ENCODE results near the gene C1orf159. TPM values are rescaled to one million over a fixed set of nuclear protein-coding genes. Genes with fewer than 3 reads are reported as not detected.

The C1orf159 gene
- total and polyA plus RNA-seq, 2 experiments from 2014 or later = 7.1 to 25.1 TPM

DNA sequence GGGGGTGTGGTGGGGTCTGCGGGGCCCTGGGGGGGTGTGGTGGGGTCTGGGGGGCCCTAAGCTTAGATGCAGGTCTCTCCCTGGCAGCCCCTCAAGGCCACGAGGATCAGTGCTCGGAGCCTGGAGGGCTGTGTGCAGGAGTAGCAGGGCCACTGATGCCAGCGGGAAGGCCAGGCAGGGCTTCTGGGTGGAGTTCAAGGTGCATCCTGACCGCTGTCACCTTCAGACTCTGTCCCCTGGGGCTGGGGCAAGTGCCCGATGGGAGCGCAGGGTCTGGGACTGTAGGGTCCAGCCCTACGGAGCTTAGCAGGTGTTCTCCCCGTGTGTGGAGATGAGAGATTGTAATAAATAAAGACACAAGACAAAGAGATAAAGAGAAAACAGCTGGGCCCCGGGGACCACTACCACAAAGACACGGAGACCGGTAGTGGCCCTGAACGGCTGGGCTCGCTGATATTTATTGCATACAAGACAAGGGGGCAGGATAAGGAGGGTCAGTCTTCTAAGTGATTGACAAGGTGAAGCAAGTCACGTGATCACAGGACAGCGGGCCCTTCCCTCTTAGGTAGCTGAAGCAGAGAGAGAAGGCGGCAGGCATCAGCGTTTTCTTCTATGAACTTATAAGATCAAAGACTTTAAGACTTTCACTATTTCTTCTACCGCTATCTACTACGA is 50.5 kb downstream of the C1orf159 start:
- no peaks in the 10 kb centered on the region for H3K9me3 ChIP-seq (ENCODE audit: low read depth)
- H3K27ac ChIP-seq = no peak overlapping the region
- no peak overlapping the region for H3K4me3 ChIP-seq
- H2AFZ ChIP-seq = no peak overlapping the region
- H3K4me1 ChIP-seq (ENCODE audit: insufficient read depth) = peaks cover 19% of the 10 kb centered on the region
- H3K36me3 ChIP-seq (replicated peaks; ENCODE audit: insufficient read depth, low read depth) = no peaks in the 10 kb centered on the region
- no peaks in the 10 kb centered on the region for H3K79me2 ChIP-seq
- no peak overlapping the region for H3K4me2 ChIP-seq
- no peak for TF ChIP-seq CTCF (IDR thresholded peaks at IDR 0.05; ENCODE audit: poor library complexity)
- TF ChIP-seq EZH2phosphoT487 (IDR thresholded peaks at IDR 0.05; ENCODE audit: low read depth, severe bottlenecking, unreplicated experiment) = no peak
- no peak for TF ChIP-seq EZH2 (IDR thresholded peaks at IDR 0.05; ENCODE audit: borderline replicate concordance)
- no peak for DNase-seq (ENCODE audit: low spot score)
- H4K20me1 ChIP-seq (ENCODE audit: insufficient read depth, poor library complexity, severe bottlenecking) = no peaks in the 10 kb centered on the region
- H3K9me2 ChIP-seq (replicated peaks; ENCODE audit: insufficient read depth) = no peaks in the 10 kb centered on the region
- 65% methylated on average over 18 of the region's 20 CpGs for WGBS (ENCODE audit: low lambda C conversion rate, missing lambda C conversion rate)
- H3K27me3 ChIP-seq = peaks cover 12% of the 10 kb centered on the region

GRCh38 chr1:1063945-1064831 is 51.7 kb downstream of the C1orf159 start:
- Histone ChIP-seq H3K4me1 (ENCODE audit: insufficient read depth) (peaks cover 18% of the 10 kb centered on the region), H3K79me2 (no peaks in the 10 kb centered on the region), H3K36me3 (replicated peaks; ENCODE audit: insufficient read depth, low read depth) (no peaks in the 10 kb centered on the region), H3K27ac (peak overlapping the region; percentile 68), H4K20me1 (ENCODE audit: insufficient read depth, poor library complexity, severe bottlenecking) (no peaks in the 10 kb centered on the region), H3K9me2 (replicated peaks; ENCODE audit: insufficient read depth) (no peaks in the 10 kb centered on the region), H2AFZ (no peak overlapping the region), H3K4me2 (peak overlapping the region; percentile 71), H3K9me3 (ENCODE audit: low read depth) (no peaks in the 10 kb centered on the region), H3K4me3 (no peak overlapping the region), H3K27me3 (peaks cover 20% of the 10 kb centered on the region)
- 22% methylated on average over 37 of the region's 50 CpGs for WGBS (ENCODE audit: low lambda C conversion rate, missing lambda C conversion rate)
- TF ChIP-seq EZH2phosphoT487 (IDR thresholded peaks at IDR 0.05; ENCODE audit: low read depth, severe bottlenecking, unreplicated experiment) = no peak
- peak; percentile 84 for TF ChIP-seq CTCF (IDR thresholded peaks at IDR 0.05; ENCODE audit: poor library complexity)
- TF ChIP-seq EZH2 (IDR thresholded peaks at IDR 0.05; ENCODE audit: borderline replicate concordance) = no peak
- DNase-seq (ENCODE audit: low spot score) = peak; percentile 93

GRCh38 chr1:1063261-1063944 is 52.5 kb downstream of the C1orf159 start:
- H3K79me2 ChIP-seq = no peaks in the 10 kb centered on the region
- H3K4me3 ChIP-seq = no peak overlapping the region
- no peaks in the 10 kb centered on the region for H3K9me3 ChIP-seq (ENCODE audit: low read depth)
- no peak for TF ChIP-seq EZH2 (IDR thresholded peaks at IDR 0.05; ENCODE audit: borderline replicate concordance)
- TF ChIP-seq CTCF (IDR thresholded peaks at IDR 0.05; ENCODE audit: poor library complexity) = no peak
- TF ChIP-seq EZH2phosphoT487 (IDR thresholded peaks at IDR 0.05; ENCODE audit: low read depth, severe bottlenecking, unreplicated experiment) = no peak
- no peaks in the 10 kb centered on the region for H3K9me2 ChIP-seq (replicated peaks; ENCODE audit: insufficient read depth)
- 77% methylated on average over 24 of the region's 24 CpGs for WGBS (ENCODE audit: low lambda C conversion rate, missing lambda C conversion rate)
- H3K4me2 ChIP-seq = peak overlapping the region; percentile 71
- H3K36me3 ChIP-seq (replicated peaks; ENCODE audit: insufficient read depth, low read depth) = no peaks in the 10 kb centered on the region
- no peak for DNase-seq (ENCODE audit: low spot score)
- H2AFZ ChIP-seq = no peak overlapping the region
- H3K27ac ChIP-seq = peak overlapping the region; percentile 68
- peaks cover 24% of the 10 kb centered on the region for H3K4me1 ChIP-seq (ENCODE audit: insufficient read depth)
- peaks cover 26% of the 10 kb centered on the region for H3K27me3 ChIP-seq
- no peaks in the 10 kb centered on the region for H4K20me1 ChIP-seq (ENCODE audit: insufficient read depth, poor library complexity, severe bottlenecking)
